HG02885 (cell line): ENCODE results near the gene MED13L.

Source experiments
- ATAC-seq: cut with Tn5 transposase; IDR thresholded peaks from one replicate; pipeline ENCODE4 v1.9.1; 2021; ENCODE audit warnings: mild to moderate bottlenecking; ENCODE audit not compliant: unreplicated experiment, poor library complexity

Gene MED13L

GRCh38 chr12:116160883-116161458 lies 116.5 kb downstream of the MED13L start:
- no peak for ATAC-seq

GRCh38 chr12:116160231-116160630 lies 117.3 kb downstream of the MED13L start:
- ATAC-seq: no peak

GRCh38 chr12:116159593-116160200 lies 117.8 kb downstream of the MED13L start:
- no peak for ATAC-seq

- no peak for ATAC-seq
Measured at GRCh38 chr12:116159175-116159574, 118.3 kb downstream of the MED13L start.

GRCh38 chr12:116157845-116158267 lies 119.6 kb downstream of the MED13L start:
- no peak for ATAC-seq

- ATAC-seq: no peak
Measured at GRCh38 chr12:116156614-116157013, 120.9 kb downstream of the MED13L start.

DNA sequence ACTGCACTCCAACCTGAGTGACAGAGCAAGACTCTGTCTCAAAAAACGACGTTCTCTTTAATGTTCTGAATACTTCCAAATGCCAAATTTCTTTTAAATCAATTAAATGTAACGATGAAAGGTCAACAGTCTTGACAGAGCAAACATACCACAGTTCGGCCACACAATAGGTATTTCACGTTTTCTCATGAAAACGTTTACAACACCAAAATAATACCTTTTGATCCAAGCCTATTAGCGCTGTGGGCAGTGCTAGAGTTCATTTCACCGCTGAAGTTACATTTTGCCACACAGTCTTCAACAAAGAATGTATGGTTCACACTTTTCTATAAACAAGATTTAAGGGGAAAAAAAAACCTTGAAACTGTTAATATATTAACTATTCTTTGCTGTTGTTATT lies 122.1 kb downstream of the MED13L start:
- ATAC-seq: no peak

DNA sequence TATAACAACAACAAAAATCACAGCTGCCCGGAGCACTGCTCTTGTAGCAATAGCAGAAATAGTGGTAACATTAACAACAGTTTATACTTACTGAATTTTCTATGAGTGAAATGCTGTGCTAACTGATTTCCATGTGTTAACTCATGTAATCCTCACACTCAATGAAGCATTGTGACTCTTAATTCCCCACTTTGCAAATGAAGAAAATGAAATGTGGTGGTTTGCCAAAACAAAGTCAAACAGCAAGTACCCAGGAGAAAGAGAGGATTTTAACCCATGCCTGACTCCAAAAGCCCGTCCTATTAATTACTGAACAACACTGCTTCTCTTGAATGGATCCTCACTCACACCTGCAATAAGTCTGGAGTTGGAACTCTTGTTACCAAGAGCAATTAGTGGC lies 123.5 kb downstream of the MED13L start:
- ATAC-seq: no peak

- no peak for ATAC-seq
Measured at GRCh38 chr12:116153113-116153512, 124.4 kb downstream of the MED13L start.

GRCh38 chr12:116152268-116152667 lies 125.2 kb downstream of the MED13L start:
- ATAC-seq: no peak

GRCh38 chr12:116150452-116150851 lies 127.0 kb downstream of the MED13L start:
- ATAC-seq: no peak

DNA sequence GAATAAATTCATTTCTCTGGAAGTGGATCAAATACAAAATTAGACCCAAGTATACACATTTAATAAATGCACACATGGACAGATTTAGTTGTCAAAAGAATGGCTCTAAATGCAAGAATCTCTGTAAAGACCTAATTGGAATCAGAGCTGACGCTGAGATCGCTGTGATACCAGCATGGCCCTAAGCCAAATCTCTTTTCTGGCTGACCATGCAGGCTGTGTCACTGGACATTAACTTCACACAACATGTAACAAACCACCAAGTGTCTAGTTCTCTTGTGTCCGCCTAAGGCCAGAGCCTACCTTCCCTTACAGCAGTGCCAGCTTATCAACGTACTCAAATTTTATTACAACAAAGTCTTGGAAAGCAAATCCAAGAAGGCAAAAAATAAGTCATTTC lies 127.5 kb downstream of the MED13L start:
- no peak for ATAC-seq

- ATAC-seq: no peak
Measured at GRCh38 chr12:116148844-116149243, 128.6 kb downstream of the MED13L start.

DNA sequence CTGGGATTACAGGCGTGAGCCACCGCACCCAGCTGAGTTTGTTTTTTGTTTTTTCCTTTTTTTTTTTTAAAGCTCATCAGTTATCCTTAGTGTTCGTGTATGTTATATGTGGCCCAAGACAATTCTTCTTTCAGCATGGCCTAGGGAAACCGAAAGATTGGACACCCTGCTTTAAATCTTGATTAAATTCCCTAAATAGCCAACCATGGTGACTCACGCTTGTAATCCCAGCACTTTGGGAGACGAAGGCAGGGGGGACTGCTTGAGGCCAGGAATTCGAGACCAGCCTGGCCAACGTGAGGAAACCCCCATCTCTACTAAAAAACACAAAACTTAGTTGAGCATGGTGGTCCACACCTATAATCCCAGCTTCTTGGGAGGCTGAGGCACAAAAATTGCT lies 131.1 kb downstream of the MED13L start:
- no peak for ATAC-seq

DNA sequence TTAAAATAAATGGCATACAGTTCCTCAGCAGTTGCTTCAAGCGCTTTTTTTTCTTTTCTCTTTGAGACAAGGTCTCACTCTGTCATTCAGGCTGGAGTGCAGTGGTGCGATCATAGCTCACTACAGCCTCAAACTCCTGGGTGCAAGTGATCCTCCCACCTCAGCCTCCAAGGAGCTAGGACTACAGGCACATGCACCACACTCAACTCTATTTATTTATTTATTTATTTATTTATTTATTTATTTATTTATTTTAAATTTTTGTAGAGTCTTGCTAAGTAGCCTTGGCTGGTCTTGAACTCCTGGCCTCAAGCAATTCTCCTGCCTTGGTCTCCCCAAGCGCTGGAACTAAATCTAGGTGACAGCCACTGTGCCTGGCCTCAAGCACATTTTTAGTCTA lies 132.0 kb downstream of the MED13L start:
- ATAC-seq: no peak

DNA sequence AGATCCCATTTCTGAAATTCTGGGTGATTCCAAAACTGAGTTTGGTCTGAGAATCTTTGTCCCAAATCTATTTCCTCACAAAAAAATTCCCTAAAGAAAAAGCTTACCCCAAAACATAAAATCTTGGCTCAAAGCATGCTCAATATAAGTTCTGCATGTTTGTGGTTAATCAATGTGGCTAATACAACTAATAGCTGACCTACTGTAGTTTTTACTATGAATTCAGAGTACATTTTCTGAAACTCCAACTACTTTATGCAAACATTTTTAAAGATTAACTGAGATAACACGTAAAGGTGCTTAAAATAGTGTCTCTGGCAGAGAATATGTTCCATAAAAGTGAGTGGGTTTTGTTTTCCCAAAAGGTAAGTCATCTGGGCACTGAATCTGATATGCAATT lies 133.1 kb downstream of the MED13L start:
- ATAC-seq: no peak

DNA sequence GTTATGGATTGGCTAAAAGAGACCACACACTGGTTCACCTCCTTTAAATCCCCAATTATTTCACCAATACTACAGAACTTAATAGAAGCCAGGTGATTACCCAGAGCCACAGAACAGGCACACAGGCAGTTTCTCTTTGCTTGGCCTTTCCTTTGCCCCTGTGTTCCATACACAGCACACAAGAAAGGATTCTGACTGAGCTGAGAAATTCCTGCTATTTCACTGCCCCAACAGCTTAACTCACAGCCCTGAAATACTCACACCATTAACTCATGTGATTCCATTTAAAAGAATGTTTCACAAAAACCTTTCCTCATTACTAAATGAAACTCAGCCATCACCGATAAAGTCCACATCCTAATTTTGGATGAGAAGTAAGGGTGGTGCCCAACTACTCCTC lies 133.6 kb downstream of the MED13L start:
- ATAC-seq: no peak

GRCh38 chr12:116142936-116143898 lies 134.3 kb downstream of the MED13L start:
- ATAC-seq: peak; percentile 44

- no peak for ATAC-seq
Measured at GRCh38 chr12:116141833-116142162, 135.7 kb downstream of the MED13L start.

DNA sequence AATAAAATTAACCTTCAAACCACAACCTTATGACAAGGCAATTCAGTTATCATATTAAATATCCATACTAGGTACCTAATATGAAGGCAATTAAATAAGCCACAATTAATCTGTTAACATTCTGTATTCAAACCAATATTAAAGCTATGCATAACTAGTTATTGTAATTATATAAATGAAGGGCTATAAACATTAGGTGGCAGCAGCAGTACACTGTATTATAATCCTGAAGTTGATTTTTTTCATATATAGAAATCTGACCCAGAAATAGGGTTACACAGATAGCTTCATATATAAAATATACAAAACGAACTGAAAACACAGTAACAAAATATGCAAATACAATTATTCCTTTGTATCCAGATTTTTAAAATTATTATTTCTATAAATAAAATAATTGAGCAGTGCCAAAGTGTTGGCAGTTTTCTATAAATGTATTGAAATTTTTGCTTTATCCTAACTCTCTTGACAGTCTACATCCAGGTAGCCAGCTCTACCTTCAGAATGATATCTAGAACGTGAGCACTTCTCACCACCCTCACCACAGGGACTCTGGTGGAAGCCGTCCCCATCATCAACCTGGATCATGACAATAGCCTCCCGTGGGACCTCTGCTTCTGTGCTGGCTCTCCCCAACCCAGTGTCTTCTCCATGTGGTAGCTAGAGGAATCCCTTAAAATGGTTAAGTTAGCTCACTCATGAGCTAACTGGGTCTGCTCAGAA lies 136.2 kb downstream of the MED13L start:
- no peak for ATAC-seq

- no peak for ATAC-seq
Measured at GRCh38 chr12:116140529-116140928, 137.0 kb downstream of the MED13L start.
